ENCODE data around the gene KCNE4. TPM values are rescaled to one million over a fixed set of nuclear protein-coding genes. Genes with fewer than 3 reads are reported as not detected.

The KCNE4 gene
- polyA plus RNA-seq, 1 of the 3 experiments (the other 2 are of a cell fraction), result 0.20 TPM

DNA sequence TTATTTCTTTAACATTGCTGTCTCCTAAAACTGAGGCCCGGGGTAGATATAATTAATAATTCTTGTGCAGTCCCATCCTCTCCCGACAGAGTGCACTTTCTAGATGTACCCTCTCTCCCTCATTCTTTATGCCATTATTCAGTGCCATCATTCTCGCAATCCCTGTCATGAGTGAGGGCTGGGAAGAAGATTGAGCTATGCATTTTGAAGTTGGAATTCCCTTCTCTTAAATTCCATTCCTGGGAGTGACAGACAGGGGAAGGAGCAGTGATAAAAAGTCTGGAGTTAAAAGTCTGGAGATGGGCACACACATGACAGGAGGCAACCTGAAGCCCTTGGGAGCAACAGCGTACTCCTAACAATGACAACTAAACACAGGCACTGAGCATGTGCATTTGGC lies 2.6 kb upstream of the KCNE4 start:
- no peak for DNase-seq
- Histone ChIP-seq H4K20me1 (ENCODE audit: insufficient read depth) (no peaks in the 10 kb centered on the region), H3K9ac (no peak overlapping the region), H3K27me3 (ENCODE audit: insufficient read depth) (no peaks in the 10 kb centered on the region), H2AFZ (ENCODE audit: low read depth) (no peak overlapping the region; the same call in 1 of the 2 replicates), H3K9me2 (no peaks in the 10 kb centered on the region), H3K4me3 (ENCODE audit: low read depth in 2 of 2, low read length in 1 of 2) (no peak overlapping the region), H3K4me1 (ENCODE audit: control insufficient read depth in 1 of 2, insufficient read depth in 2 of 2, low read depth in 1 of 2, low read length in 1 of 2) (peaks cover 21 to 32% of the 10 kb centered on the region in 2 experiments), H3K9me3 (no peaks in the 10 kb centered on the region), H3K79me2 (ENCODE audit: insufficient read depth) (no peaks in the 10 kb centered on the region), H3F3A (replicated peaks; ENCODE audit: insufficient read depth) (peaks cover 32% of the 10 kb centered on the region), H3K4me2 (no peak overlapping the region), H3K36me3 (replicated peaks in 1 of 2; ENCODE audit: control insufficient read depth in 1 of 2, insufficient read depth in 2 of 2, low read length in 1 of 2) (no peaks in the 10 kb centered on the region), H3K27ac (ENCODE audit: low read depth in 2 of 2, low read length in 1 of 2) (peak overlapping the region; percentile 91 to 99; a peak in 3 of 4 replicates)
- 94% methylated on average over 4 of the region's 4 CpGs for WGBS (ENCODE audit: low lambda C conversion rate)
- TF ChIP-seq, protein P1, sequence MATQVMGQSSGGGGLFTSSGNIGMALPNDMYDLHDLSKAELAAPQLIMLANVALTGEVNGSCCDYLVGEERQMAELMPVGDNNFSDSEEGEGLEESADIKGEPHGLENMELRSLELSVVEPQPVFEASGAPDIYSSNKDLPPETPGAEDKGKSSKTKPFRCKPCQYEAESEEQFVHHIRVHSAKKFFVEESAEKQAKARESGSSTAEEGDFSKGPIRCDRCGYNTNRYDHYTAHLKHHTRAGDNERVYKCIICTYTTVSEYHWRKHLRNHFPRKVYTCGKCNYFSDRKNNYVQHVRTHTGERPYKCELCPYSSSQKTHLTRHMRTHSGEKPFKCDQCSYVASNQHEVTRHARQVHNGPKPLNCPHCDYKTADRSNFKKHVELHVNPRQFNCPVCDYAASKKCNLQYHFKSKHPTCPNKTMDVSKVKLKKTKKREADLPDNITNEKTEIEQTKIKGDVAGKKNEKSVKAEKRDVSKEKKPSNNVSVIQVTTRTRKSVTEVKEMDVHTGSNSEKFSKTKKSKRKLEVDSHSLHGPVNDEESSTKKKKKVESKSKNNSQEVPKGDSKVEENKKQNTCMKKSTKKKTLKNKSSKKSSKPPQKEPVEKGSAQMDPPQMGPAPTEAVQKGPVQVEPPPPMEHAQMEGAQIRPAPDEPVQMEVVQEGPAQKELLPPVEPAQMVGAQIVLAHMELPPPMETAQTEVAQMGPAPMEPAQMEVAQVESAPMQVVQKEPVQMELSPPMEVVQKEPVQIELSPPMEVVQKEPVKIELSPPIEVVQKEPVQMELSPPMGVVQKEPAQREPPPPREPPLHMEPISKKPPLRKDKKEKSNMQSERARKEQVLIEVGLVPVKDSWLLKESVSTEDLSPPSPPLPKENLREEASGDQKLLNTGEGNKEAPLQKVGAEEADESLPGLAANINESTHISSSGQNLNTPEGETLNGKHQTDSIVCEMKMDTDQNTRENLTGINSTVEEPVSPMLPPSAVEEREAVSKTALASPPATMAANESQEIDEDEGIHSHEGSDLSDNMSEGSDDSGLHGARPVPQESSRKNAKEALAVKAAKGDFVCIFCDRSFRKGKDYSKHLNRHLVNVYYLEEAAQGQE (IDR thresholded peaks at IDR 0.05; ENCODE audit: low read depth, low read length), result no peak
- TF ChIP-seq MEF2A (IDR thresholded peaks at IDR 0.05; ENCODE audit: borderline replicate concordance, low read depth), result no peak
- no peak for TF ChIP-seq EZH2phosphoT487 (IDR thresholded peaks at IDR 0.05; ENCODE audit: borderline replicate concordance, low read depth)
- no peak for TF ChIP-seq FOXM1 (IDR thresholded peaks at IDR 0.05; ENCODE audit: low read depth)
- TF ChIP-seq SIN3A (IDR thresholded peaks at IDR 0.05; ENCODE audit: borderline replicate concordance, low read depth, low read length), result no peak
- TF ChIP-seq RAD21 (IDR thresholded peaks at IDR 0.05; ENCODE audit: low read length), result no peak
- TF ChIP-seq POLR2AphosphoS5 (IDR thresholded peaks at IDR 0.05; ENCODE audit: low read depth, low read length), result no peak
- no peak for TF ChIP-seq FOSL2 (IDR thresholded peaks at IDR 0.05; ENCODE audit: borderline replicate concordance, low read depth)
- TF ChIP-seq USF2 (IDR thresholded peaks at IDR 0.05; ENCODE audit: borderline replicate concordance, low read depth, low read length), result no peak
- TF ChIP-seq EP300 (IDR thresholded peaks at IDR 0.05; ENCODE audit: borderline replicate concordance in 1 of 2, low read depth in 1 of 2, low read length in 1 of 2), result no peak
- no peak for TF ChIP-seq NRF1 (IDR thresholded peaks at IDR 0.05; ENCODE audit: low read depth, low read length)
- no peak for TF ChIP-seq TEAD4 (IDR thresholded peaks at IDR 0.05; ENCODE audit: borderline replicate concordance, insufficient read depth)
- ChIA-PET POLR2A (no interaction called here), CTCF (no interaction called here)

GRCh38 chr2:223050188-223050587 lies 1.8 kb upstream of the KCNE4 start:
- WGBS (ENCODE audit: low lambda C conversion rate), result 100% methylated on average over 3 of the region's 3 CpGs
- CTCF ChIA-PET, result interaction anchor here (1.3 kb wide), 1 partner anchor 68 kb away, joined by 4 read pairs; no protein-coding TSS in a partner anchor
- DNase-seq, result no peak
- Histone ChIP-seq H4K20me1 (ENCODE audit: insufficient read depth) (no peaks in the 10 kb centered on the region), H3K36me3 (replicated peaks in 1 of 2; ENCODE audit: control insufficient read depth in 1 of 2, insufficient read depth in 2 of 2, low read length in 1 of 2) (no peaks in the 10 kb centered on the region), H3K79me2 (ENCODE audit: insufficient read depth) (no peaks in the 10 kb centered on the region), H3K4me2 (no peak overlapping the region), H3F3A (replicated peaks; ENCODE audit: insufficient read depth) (peaks cover 36% of the 10 kb centered on the region), H3K27ac (ENCODE audit: low read depth in 2 of 2, low read length in 1 of 2) (no peak overlapping the region), H3K4me1 (ENCODE audit: control insufficient read depth in 1 of 2, insufficient read depth in 2 of 2, low read depth in 1 of 2, low read length in 1 of 2) (peaks cover 23 to 32% of the 10 kb centered on the region in 2 experiments), H3K4me3 (ENCODE audit: low read depth in 2 of 2, low read length in 1 of 2) (no peak overlapping the region), H3K9me3 (no peaks in the 10 kb centered on the region), H3K9ac (no peak overlapping the region), H2AFZ (ENCODE audit: low read depth) (no peak overlapping the region), H3K9me2 (no peaks in the 10 kb centered on the region), H3K27me3 (ENCODE audit: insufficient read depth) (no peaks in the 10 kb centered on the region)
- POLR2A ChIA-PET, result no interaction called here
- TF ChIP-seq GATA2 (CRISPR knock-in tag; IDR thresholded peaks at IDR 0.05) (no peak), SMC3 (IDR thresholded peaks at IDR 0.05; ENCODE audit: low read depth, low read length) (no peak), CTCF (IDR thresholded peaks at IDR 0.05) (no peak), RFX5 (IDR thresholded peaks at IDR 0.05; ENCODE audit: low read length) (no peak), CHD2 (IDR thresholded peaks at IDR 0.05; ENCODE audit: low read length, partially characterized antibody) (no peak), FOSL2 (IDR thresholded peaks at IDR 0.05; ENCODE audit: borderline replicate concordance, low read depth) (no peak), NRF1 (IDR thresholded peaks at IDR 0.05; ENCODE audit: low read depth, low read length) (no peak), RXRA (IDR thresholded peaks at IDR 0.05; ENCODE audit: borderline replicate concordance, low read depth) (no peak), USF2 (IDR thresholded peaks at IDR 0.05; ENCODE audit: borderline replicate concordance, low read depth, low read length) (no peak)
- TF ChIP-seq, protein P2, sequence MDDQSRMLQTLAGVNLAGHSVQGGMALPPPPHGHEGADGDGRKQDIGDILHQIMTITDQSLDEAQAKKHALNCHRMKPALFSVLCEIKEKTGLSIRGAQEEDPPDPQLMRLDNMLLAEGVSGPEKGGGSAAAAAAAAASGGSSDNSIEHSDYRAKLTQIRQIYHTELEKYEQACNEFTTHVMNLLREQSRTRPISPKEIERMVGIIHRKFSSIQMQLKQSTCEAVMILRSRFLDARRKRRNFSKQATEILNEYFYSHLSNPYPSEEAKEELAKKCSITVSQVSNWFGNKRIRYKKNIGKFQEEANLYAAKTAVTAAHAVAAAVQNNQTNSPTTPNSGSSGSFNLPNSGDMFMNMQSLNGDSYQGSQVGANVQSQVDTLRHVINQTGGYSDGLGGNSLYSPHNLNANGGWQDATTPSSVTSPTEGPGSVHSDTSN (IDR thresholded peaks at IDR 0.05), result no peak

Measured in SK-N-SH (cell line).